WTC11 (cell line): Measurements from ENCODE around the gene ATP2B2. TPM values are rescaled to one million over a fixed set of nuclear protein-coding genes. Genes with fewer than 3 reads are reported as not detected.

Source experiments
- AFF4 ChIP-seq: sonication (generic); formaldehyde crosslinking; IDR thresholded peaks from 2 replicates; pipeline ENCODE4 v1.8.1; 2023; ENCODE audit warnings: mild to moderate bottlenecking, missing genetic modification reagents, borderline replicate concordance
- ATF2 ChIP-seq: sonication (generic); formaldehyde crosslinking; IDR thresholded peaks from 2 replicates; pipeline ENCODE4 v1.8.1; 2022; ENCODE audit warnings: low read depth, missing genetic modification reagents, borderline replicate concordance
- ATF6 ChIP-seq: sonication (generic); formaldehyde crosslinking; IDR thresholded peaks from 2 replicates; pipeline ENCODE4 v1.8.1; 2023; ENCODE audit warnings: mild to moderate bottlenecking, missing genetic modification reagents
- CREB1 ChIP-seq: sonication (generic); formaldehyde crosslinking; IDR thresholded peaks from 2 replicates; pipeline ENCODE4 v1.8.0; 2023; ENCODE audit warnings: mild to moderate bottlenecking, missing genetic modification reagents
- CREM ChIP-seq: sonication (generic); formaldehyde crosslinking; IDR thresholded peaks from 2 replicates; pipeline ENCODE4 v1.8.1; 2022; ENCODE audit warnings: mild to moderate bottlenecking, missing genetic modification reagents, moderate library complexity
- NR2C2 ChIP-seq: sonication (generic); formaldehyde crosslinking; IDR thresholded peaks from 2 replicates; pipeline ENCODE4 v1.8.0; 2022; ENCODE audit warnings: mild to moderate bottlenecking, missing genetic modification reagents
- TCF7 ChIP-seq: sonication (generic); formaldehyde crosslinking; IDR thresholded peaks from 2 replicates; pipeline ENCODE4 v1.8.0; 2022; ENCODE audit warnings: mild to moderate bottlenecking, low read depth, missing genetic modification reagents, moderate library complexity
- ZNF138 ChIP-seq: sonication (generic); formaldehyde crosslinking; conservative IDR thresholded peaks from 2 replicates; pipeline ENCODE4 v1.8.1; 2022; ENCODE audit warnings: mild to moderate bottlenecking, moderate library complexity, missing genetic modification reagents
- ZNF396 ChIP-seq: fragments of 250-450 bp; sonication (Bioruptor Pico); IDR thresholded peaks from 2 replicates; pipeline ENCODE4 v1.8.0; 2021; ENCODE audit warnings: mild to moderate bottlenecking, moderate library complexity, borderline replicate concordance
- ZNF423 ChIP-seq: fragments of 250-450 bp; sonication (Bioruptor Pico); IDR thresholded peaks from 2 replicates; pipeline ENCODE4 v2.1.2; 2022; ENCODE audit warnings: mild to moderate bottlenecking, moderate library complexity
- ZNF532 ChIP-seq: fragments of 250-450 bp; sonication (Bioruptor Pico); IDR thresholded peaks from 2 replicates; pipeline ENCODE4 v1.9.0; 2021; ENCODE audit warnings: mild to moderate bottlenecking, borderline replicate concordance
- total RNA-seq: library from RNA; stranded (reverse); gene quantifications from 3 replicates; pipeline ENCODE4 v1.2.3, GENCODE V29; 2021
- TF ChIP-seq, protein P1 (sequence below): sonication (generic); formaldehyde crosslinking; IDR thresholded peaks from 2 replicates; pipeline ENCODE4 v1.8.1; 2023; ENCODE audit warnings: mild to moderate bottlenecking, missing genetic modification reagents
- TF ChIP-seq, protein P2 (sequence below): sonication (generic); formaldehyde crosslinking; IDR thresholded peaks from 2 replicates; pipeline ENCODE4 v1.8.1; 2022; ENCODE audit warnings: missing genetic modification reagents, borderline replicate concordance

ATP2B2 gene
- total RNA-seq, 1 experiment from 2014 or later, result 0.48 TPM

DNA sequence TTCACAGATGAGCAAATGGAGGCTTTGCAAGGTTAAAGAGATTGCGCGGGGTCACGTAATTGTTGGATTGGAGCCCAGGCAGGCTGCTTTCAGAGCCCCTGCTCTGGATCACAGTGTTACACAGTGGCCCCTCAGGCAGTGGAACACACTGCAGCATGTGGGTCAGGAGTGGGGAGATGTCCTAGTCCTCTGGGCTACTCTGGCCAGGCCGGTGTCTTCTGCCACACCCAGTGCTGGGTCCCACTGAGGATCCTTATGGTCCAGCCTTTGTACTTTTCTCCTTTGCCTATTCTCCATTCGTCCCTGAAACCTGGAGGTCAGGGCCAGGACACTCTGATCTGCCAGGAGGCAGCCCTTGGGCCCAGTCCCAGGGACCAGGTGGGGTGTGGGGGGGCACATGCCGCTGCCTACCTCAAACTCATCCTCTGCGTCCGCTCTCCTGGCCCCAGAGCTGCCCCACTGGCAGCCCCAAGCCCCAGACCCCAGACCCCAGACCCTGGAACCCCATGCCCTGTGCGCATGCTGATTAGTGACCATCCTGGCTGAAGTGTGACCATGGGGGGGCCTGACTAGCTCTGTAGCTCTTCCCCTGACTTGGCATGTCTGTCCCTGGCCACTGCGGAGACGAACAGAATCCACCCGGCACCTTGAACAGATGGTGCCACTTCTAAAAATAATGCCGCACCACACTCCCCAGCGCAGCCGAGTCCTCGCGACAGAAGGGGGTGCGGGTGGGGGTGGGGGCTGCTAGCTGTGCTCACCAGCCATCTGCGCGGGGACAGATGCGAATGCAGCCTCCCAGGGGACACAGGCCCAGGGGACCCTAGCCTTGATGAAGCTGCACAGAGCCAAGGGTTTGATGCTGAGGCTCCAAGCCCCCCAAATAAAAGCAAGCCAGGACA lies 41.6 kb downstream of the ATP2B2 start (continued):
- TF ChIP-seq ZNF532 (no peak), ZNF423 (CRISPR knock-in tag) (no peak), ATF6 (CRISPR knock-in tag) (no peak), ATF2 (CRISPR knock-in tag) (no peak), TCF7 (CRISPR knock-in tag) (no peak), CREB1 (CRISPR knock-in tag) (no peak), ZNF138 (no peak), NR2C2 (CRISPR knock-in tag) (no peak), ZNF396 (CRISPR knock-in tag) (no peak), CREM (CRISPR knock-in tag) (no peak), AFF4 (no peak)
- TF ChIP-seq, protein P1, sequence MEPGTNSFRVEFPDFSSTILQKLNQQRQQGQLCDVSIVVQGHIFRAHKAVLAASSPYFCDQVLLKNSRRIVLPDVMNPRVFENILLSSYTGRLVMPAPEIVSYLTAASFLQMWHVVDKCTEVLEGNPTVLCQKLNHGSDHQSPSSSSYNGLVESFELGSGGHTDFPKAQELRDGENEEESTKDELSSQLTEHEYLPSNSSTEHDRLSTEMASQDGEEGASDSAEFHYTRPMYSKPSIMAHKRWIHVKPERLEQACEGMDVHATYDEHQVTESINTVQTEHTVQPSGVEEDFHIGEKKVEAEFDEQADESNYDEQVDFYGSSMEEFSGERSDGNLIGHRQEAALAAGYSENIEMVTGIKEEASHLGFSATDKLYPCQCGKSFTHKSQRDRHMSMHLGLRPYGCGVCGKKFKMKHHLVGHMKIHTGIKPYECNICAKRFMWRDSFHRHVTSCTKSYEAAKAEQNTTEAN (CRISPR knock-in tag), result no peak
- TF ChIP-seq, protein P2, sequence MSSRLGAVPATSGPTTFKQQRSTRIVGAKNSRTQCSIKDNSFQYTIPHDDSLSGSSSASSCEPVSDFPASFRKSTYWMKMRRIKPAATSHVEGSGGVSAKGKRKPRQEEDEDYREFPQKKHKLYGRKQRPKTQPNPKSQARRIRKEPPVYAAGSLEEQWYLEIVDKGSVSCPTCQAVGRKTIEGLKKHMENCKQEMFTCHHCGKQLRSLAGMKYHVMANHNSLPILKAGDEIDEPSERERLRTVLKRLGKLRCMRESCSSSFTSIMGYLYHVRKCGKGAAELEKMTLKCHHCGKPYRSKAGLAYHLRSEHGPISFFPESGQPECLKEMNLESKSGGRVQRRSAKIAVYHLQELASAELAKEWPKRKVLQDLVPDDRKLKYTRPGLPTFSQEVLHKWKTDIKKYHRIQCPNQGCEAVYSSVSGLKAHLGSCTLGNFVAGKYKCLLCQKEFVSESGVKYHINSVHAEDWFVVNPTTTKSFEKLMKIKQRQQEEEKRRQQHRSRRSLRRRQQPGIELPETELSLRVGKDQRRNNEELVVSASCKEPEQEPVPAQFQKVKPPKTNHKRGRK (CRISPR knock-in tag), result no peak
